Transverse colon (tissue), 3 donors: ENCODE results near the gene ZFP64.

ENCODE experiments used
- CTCF ChIP-seq, 5 experiments: fragments of 200-600 bp in 3 of 5; fragments of 450-650 bp in 2 of 5; sonication (generic) in 3 of 5; IDR thresholded peaks; 1 replicate in 2 of 5; 2 replicates in 3 of 5; pipeline ENCODE4 v1.5.1; 2016 to 2017; ENCODE audit warnings: antibody characterized with exemption in 5 of 5, inconsistent platforms in 3 of 5, mild to moderate bottlenecking in 2 of 5, moderate library complexity in 1 of 5
- EP300 ChIP-seq: sonication (generic); formaldehyde crosslinking; IDR thresholded peaks from one replicate; pipeline ENCODE4 v1.6.1; 2017; ENCODE audit warnings: antibody characterized with exemption, low read depth
- POLR2A ChIP-seq: fragments of 450-650 bp; IDR thresholded peaks from one replicate; pipeline ENCODE4 v1.6.1; 2016; ENCODE audit warnings: antibody characterized with exemption, mild to moderate bottlenecking, moderate library complexity

GRCh38 chr20:52213995-52214394, 22.4 kb upstream of the ZFP64 start:
- TF ChIP-seq CTCF (IDR thresholded peaks at IDR 0.05) (no peak), EP300 (no peak), POLR2A (no peak)
